H1 (cell line): Measurements from ENCODE around the gene ARHGAP26. TPM values are rescaled to one million over a fixed set of nuclear protein-coding genes. Genes with fewer than 3 reads are reported as not detected.

ENCODE experiments used
- BCL11A ChIP-seq, 2 experiments: IDR thresholded peaks; one replicate each; pipeline ENCODE4 v1.6.1; 2011; ENCODE audit warnings: low read depth in 2 of 2, low read length in 2 of 2, mild to moderate bottlenecking in 2 of 2
- BRCA1 ChIP-seq: IDR thresholded peaks from 2 replicates; pipeline ENCODE4 v1.6.1; 2012; ENCODE audit warnings: low read depth, low read length, improper control_type of control experiment
- CEBPB ChIP-seq: IDR thresholded peaks from 2 replicates; pipeline ENCODE4 v1.6.1; 2012; ENCODE audit warnings: low read depth, low read length
- CTBP2 ChIP-seq: IDR thresholded peaks from 2 replicates; pipeline ENCODE4 v1.7.0; 2011; ENCODE audit warnings: borderline replicate concordance, mild to moderate bottlenecking, moderate library complexity, mixed read lengths, low read length; ENCODE audit not compliant: insufficient read depth, insufficient read length
- EZH2 ChIP-seq: fragments of 200-600 bp; sonication (generic); IDR thresholded peaks from 2 replicates; pipeline ENCODE4 v1.7.1; 2012; ENCODE audit warnings: low read depth, mild to moderate bottlenecking, moderate library complexity, low read length, inconsistent platforms; ENCODE audit not compliant: severe bottlenecking
- JUN ChIP-seq: IDR thresholded peaks from 2 replicates; pipeline ENCODE4 v1.6.1; 2011; ENCODE audit warnings: low read depth, mild to moderate bottlenecking, improper control_type of control experiment, low read length
- KDM5A ChIP-seq: fragments of 200-600 bp; IDR thresholded peaks from 2 replicates; pipeline ENCODE4 v1.7.1; 2012; ENCODE audit warnings: mild to moderate bottlenecking, low read length, inconsistent platforms, mixed read lengths
- NRF1 ChIP-seq: IDR thresholded peaks from 2 replicates; pipeline ENCODE4 v1.6.1; 2011; ENCODE audit warnings: mild to moderate bottlenecking, low read depth, low read length, improper control_type of control experiment
- POU5F1 ChIP-seq: IDR thresholded peaks from 2 replicates; pipeline ENCODE4 v1.6.1; 2011; ENCODE audit warnings: low read depth, mild to moderate bottlenecking, low read length, moderate library complexity
- RAD21 ChIP-seq, 2 experiments: IDR thresholded peaks in 1 of 2; conservative IDR thresholded peaks in 1 of 2; 2 replicates each; pipeline ENCODE4 v1.6.1; 2011; ENCODE audit warnings: low read depth in 2 of 2, low read length in 2 of 2, improper control_type of control experiment in 1 of 2, inconsistent platforms in 1 of 2, mild to moderate bottlenecking in 1 of 2, moderate library complexity in 1 of 2
- RNF2 ChIP-seq: fragments of 200-900, 300-1000 bp; sonication (generic); IDR thresholded peaks from 2 replicates; pipeline ENCODE4 v1.7.1; 2016; ENCODE audit warnings: borderline replicate concordance, low read depth, mild to moderate bottlenecking, antibody characterized with exemption, low read length; ENCODE audit not compliant: poor library complexity, severe bottlenecking; ENCODE audit errors: missing control alignments
- RXRA ChIP-seq: IDR thresholded peaks from 2 replicates; pipeline ENCODE4 v1.6.1; 2011; ENCODE audit warnings: low read depth, mild to moderate bottlenecking, low read length, moderate library complexity; ENCODE audit not compliant: insufficient read depth
- SIX5 ChIP-seq: IDR thresholded peaks from 2 replicates; pipeline ENCODE4 v1.6.1; 2011; ENCODE audit warnings: mild to moderate bottlenecking, low read depth, low read length
- SP1 ChIP-seq: IDR thresholded peaks from 2 replicates; pipeline ENCODE4 v1.6.1; 2011; ENCODE audit warnings: low read depth, low read length
- TAF1 ChIP-seq: IDR thresholded peaks from 2 replicates; pipeline ENCODE4 v1.6.1; 2011; ENCODE audit warnings: mild to moderate bottlenecking, low read depth, low read length
- TAF7 ChIP-seq: optimal IDR thresholded peaks from 2 replicates; pipeline ENCODE3; 2011; ENCODE audit warnings: low read depth, mild to moderate bottlenecking, inconsistent platforms, low read length, moderate library complexity, borderline replicate concordance
- TEAD4 ChIP-seq: IDR thresholded peaks from 2 replicates; pipeline ENCODE4 v1.6.1; 2012; ENCODE audit warnings: low read depth, low read length, inconsistent platforms, mixed read lengths
- polyA plus RNA-seq, 7 experiments: library from polyadenylated mRNA; depleted of rRNA in 3 of 7; stranded (reverse) in 5 of 7; unstranded in 2 of 7; fragments of >200 nt in 5 of 7; fragments of 200-250 nt in 2 of 7; gene quantifications; 1 replicate in 5 of 7; 2 replicates in 1 of 7; 4 replicates in 1 of 7; pipeline versions ENCODE4 v1.2.1 to v1.2.3, GENCODE V29; 2011 to 2013; ENCODE audit warnings: missing spikeins in 2 of 7, mixed read lengths in 2 of 7
- total RNA-seq: library from RNA; stranded (reverse); fragmentation: NEBNext Ultra II Directional; extraction: Animal tissue kit (Norgen Biotek cat#: 25700); gene quantifications from 2 replicates; pipeline ENCODE4 v1.2.1, GENCODE V29; 2021

ARHGAP26 gene
- total and polyA plus RNA-seq, 2 of the 8 experiments (the other 6 are each of a cell fraction or from before 2014, with no cell fraction given) = 7.1 to 24.8 TPM

DNA sequence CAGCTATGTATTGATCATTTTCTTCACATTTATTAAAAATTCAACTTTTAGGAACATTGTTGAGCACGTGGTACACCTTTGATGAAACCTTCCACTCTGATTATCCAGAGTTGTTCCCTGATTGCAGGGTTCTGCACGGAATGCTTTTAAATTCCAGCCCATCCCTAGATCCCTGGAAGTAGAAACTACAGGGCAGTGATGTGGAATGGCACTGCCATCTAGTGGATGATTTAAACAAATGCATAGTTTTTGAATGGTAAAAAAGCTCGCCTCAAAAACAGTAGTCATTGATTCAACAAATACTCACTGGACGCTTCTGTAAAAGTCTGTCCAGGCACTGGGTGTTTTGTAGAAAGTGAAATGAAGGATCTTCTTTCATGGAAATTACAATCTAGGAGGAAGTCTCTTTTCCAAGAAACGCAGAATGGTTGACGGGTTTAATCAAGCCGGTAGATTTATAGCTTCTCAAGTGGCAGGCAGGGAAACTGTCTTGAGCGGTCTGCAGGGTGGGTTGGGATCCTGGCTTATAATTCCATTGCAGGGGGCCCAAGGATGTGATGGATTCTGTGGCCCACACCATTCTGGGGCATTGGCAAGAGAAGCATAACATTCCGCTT, 118.4 kb downstream of the ARHGAP26 start (continued):
- TF ChIP-seq SIX5 = no peak
- TF ChIP-seq TEAD4 = peak; percentile 86
- no peak for TF ChIP-seq TAF7
- TF ChIP-seq CEBPB = no peak
- TF ChIP-seq SP1 = no peak
- TF ChIP-seq CTBP2 = no peak
- no peak for TF ChIP-seq TAF1
- no peak for TF ChIP-seq BCL11A (IDR thresholded peaks at IDR 0.05; ENCODE audit: low read depth in 2 of 2, low read length in 2 of 2)
- peak; percentile 89 to 91 for TF ChIP-seq RAD21 (IDR thresholded peaks at IDR 0.05 in 1 of 2, conservative IDR thresholded peaks at IDR 0.05 in 1 of 2; ENCODE audit: low read depth in 2 of 2, low read length in 2 of 2)
- no peak for TF ChIP-seq RNF2
- TF ChIP-seq BRCA1 = no peak
- no peak for TF ChIP-seq NRF1
- TF ChIP-seq KDM5A = no peak
- no peak for TF ChIP-seq EZH2
- no peak for TF ChIP-seq RXRA
- TF ChIP-seq POU5F1 = no peak
- no peak for TF ChIP-seq JUN
